Esophagus muscularis mucosa (tissue), 3 donors: ENCODE measurements around the gene PSEN1.

Experiments
- POLR2AphosphoS5 ChIP-seq, 2 donors: sonication (generic); formaldehyde crosslinking; IDR thresholded peaks; one replicate each; pipeline ENCODE4 v1.6.1; 2017; ENCODE audit warnings: antibody characterized with exemption in 2 of 2
- TF ChIP-seq, protein P1 (sequence below), 3 experiments: fragments of 200-600 bp in 2 of 3; fragments of 450-650 bp in 1 of 3; sonication (generic) in 2 of 3; IDR thresholded peaks; one replicate each; pipeline ENCODE4 v1.5.1; 2017 to 2019; ENCODE audit warnings: antibody characterized with exemption in 3 of 3, mild to moderate bottlenecking in 2 of 3, moderate library complexity in 1 of 3

GRCh38 chr14:73261075-73261474, 124.8 kb downstream of the PSEN1 start:
- TF ChIP-seq POLR2AphosphoS5 (IDR thresholded peaks at IDR 0.05), result no peak
- TF ChIP-seq, protein P1, sequence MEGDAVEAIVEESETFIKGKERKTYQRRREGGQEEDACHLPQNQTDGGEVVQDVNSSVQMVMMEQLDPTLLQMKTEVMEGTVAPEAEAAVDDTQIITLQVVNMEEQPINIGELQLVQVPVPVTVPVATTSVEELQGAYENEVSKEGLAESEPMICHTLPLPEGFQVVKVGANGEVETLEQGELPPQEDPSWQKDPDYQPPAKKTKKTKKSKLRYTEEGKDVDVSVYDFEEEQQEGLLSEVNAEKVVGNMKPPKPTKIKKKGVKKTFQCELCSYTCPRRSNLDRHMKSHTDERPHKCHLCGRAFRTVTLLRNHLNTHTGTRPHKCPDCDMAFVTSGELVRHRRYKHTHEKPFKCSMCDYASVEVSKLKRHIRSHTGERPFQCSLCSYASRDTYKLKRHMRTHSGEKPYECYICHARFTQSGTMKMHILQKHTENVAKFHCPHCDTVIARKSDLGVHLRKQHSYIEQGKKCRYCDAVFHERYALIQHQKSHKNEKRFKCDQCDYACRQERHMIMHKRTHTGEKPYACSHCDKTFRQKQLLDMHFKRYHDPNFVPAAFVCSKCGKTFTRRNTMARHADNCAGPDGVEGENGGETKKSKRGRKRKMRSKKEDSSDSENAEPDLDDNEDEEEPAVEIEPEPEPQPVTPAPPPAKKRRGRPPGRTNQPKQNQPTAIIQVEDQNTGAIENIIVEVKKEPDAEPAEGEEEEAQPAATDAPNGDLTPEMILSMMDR (IDR thresholded peaks at IDR 0.05), result no peak
